ENCODE data around the gene SLCO4C1. TPM values are rescaled to one million over a fixed set of nuclear protein-coding genes. Genes with fewer than 3 reads are reported as not detected.

SLCO4C1 gene
- total RNA-seq, 2 donors from 2014 or later: 0.22 to 0.79 TPM

Other genes with a start within 250 kb of the SLCO4C1 start
- not detected for gene SLCO6A1, start 202.7 kb upstream of the SLCO4C1 start, total RNA-seq

Data from activated T-cell treated with anti-CD3 and anti-CD28 coated beads, Interleukin-2, amount 50 U/mL, for 72 hours (primary cell).